Mesodermal cell (in vitro differentiated cells): Measurements from ENCODE around the gene HIBADH.

Experiments used
- H3K27ac ChIP-seq: 2 replicates; pipeline ENCODE4 v1.7.0; 2013; ENCODE audit warnings: mild to moderate bottlenecking, low read depth, low read length, moderate library complexity; ENCODE audit not compliant: severe bottlenecking
- H3K36me3 ChIP-seq: 2 replicates; pipeline ENCODE4 v1.7.1; 2013; ENCODE audit warnings: mild to moderate bottlenecking, low read length, moderate library complexity; ENCODE audit not compliant: control insufficient read depth, insufficient read depth
- H3K4me1 ChIP-seq: one replicate; pipeline ENCODE4 v1.7.1; 2013; ENCODE audit warnings: mild to moderate bottlenecking, low read length; ENCODE audit not compliant: insufficient read depth, control insufficient read depth, poor library complexity, severe bottlenecking
- H3K4me3 ChIP-seq: 2 replicates; pipeline ENCODE4 v1.7.0; 2013; ENCODE audit warnings: low read length, control low read depth, mild to moderate bottlenecking; ENCODE audit not compliant: insufficient read depth, poor library complexity, severe bottlenecking; ENCODE audit errors: extremely low read depth
- H3K9me3 ChIP-seq: 2 replicates; pipeline ENCODE4 v1.7.1; 2013; ENCODE audit warnings: mild to moderate bottlenecking, low read length, moderate library complexity; ENCODE audit not compliant: control insufficient read depth
- WGBS, 2 experiments: methylation state at CpG; one replicate each; pipeline ENCODE4 v1.1.5; 2013; ENCODE audit warnings: missing lambda C conversion rate in 2 of 2; ENCODE audit not compliant: insufficient coverage in 2 of 2; 5-methylcytosine and 5-hydroxymethylcytosine counted together

Gene HIBADH

DNA sequence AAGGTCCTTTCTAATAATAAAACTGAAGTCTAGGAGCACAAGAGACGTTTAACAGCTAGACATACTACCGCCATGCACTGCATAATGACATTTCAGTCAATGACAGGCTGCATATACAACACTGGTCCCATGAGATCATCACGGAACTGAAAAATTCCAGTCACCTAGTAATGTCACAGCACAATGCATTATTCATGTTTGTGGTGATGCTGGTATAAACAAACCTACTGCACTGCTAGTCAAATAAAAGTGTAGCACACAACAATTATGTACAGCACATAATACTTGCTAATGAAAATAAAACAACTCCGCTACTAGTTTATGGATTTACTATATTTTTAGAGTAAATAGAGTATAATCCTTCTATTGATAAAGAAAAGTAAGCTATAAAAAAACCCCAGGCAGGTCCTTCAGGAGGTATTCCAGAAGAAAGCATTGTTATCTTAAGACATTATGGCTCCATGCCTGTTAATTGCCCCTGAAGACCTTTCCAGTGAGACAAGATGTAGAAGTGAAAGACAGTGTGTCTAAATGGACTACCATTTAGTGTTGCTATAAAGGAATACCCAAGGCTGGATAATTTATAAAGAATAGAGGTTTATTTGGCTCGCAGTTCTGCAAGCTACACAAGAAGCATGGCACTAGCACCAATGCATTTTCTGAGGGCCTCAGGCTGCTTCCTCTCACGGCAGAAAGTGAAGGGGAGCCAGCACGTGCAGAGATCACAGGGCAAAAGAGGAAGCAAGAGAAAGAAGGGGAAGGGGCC lies 47.1 kb downstream of the HIBADH start:
- H3K36me3 ChIP-seq, result peaks cover 41% of the 10 kb centered on the region
- no peaks in the 10 kb centered on the region for H3K4me1 ChIP-seq
- peaks cover 22% of the 10 kb centered on the region for H3K9me3 ChIP-seq
- H3K27ac ChIP-seq, result no peak overlapping the region
- no peak overlapping the region for H3K4me3 ChIP-seq
- WGBS, 2 experiments, result 91 to 100% methylated on average over 3 to 4 of the region's 7 CpGs

- Histone ChIP-seq H3K27ac (no peak overlapping the region), H3K9me3 (peaks cover 14% of the 10 kb centered on the region), H3K4me1 (no peaks in the 10 kb centered on the region), H3K4me3 (no peak overlapping the region), H3K36me3 (peaks cover 35% of the 10 kb centered on the region)
- no CpG with 5 or more reads among the region's 2 CpGs for WGBS, 2 experiments
Observed at GRCh38 chr7:27614095-27614494, 48.6 kb downstream of the HIBADH start.

DNA sequence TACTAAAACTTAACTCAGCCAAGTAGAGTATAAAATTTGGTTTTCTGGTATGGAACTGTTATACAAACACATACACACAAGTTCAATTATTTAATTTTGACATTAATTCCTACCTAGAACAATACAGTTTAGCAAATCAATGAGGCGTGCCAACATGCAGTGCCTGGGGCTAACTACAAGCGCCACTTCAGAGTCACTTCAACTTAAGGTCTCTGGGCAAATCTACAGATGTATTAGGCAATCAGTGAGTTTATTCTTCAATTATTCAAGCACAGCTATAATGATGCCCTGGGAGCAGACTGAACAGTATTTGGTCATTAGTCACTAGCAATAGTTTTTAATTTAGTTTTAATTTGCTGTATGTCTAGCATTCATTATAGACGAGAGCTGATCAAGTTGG lies 51.6 kb downstream of the HIBADH start:
- H3K4me3 ChIP-seq, result no peak overlapping the region
- H3K9me3 ChIP-seq, result no peaks in the 10 kb centered on the region
- 100% methylated on average over 2 of the region's 3 CpGs; no CpG with 5 or more reads in 1 of the 2 experiments for WGBS, 2 experiments
- H3K4me1 ChIP-seq, result peaks cover 18% of the 10 kb centered on the region
- no peak overlapping the region for H3K27ac ChIP-seq
- peaks cover 11% of the 10 kb centered on the region for H3K36me3 ChIP-seq

- peaks cover 25% of the 10 kb centered on the region for H3K4me1 ChIP-seq
- H3K4me3 ChIP-seq, result no peak overlapping the region
- no peaks in the 10 kb centered on the region for H3K36me3 ChIP-seq
- H3K27ac ChIP-seq, result no peak overlapping the region
- no peaks in the 10 kb centered on the region for H3K9me3 ChIP-seq
- WGBS, 2 experiments, result no CpG with 5 or more reads among the region's 1 CpG
Observed at GRCh38 chr7:27608776-27609495, 53.7 kb downstream of the HIBADH start.

GRCh38 chr7:27607210-27607606 lies 55.5 kb downstream of the HIBADH start:
- H3K4me1 ChIP-seq, result peaks cover 33% of the 10 kb centered on the region
- H3K27ac ChIP-seq, result no peak overlapping the region
- WGBS, 2 experiments, result 91 to 95% methylated on average over 8 to 10 of the region's 11 CpGs

GRCh38 chr7:27606270-27607209 lies 56.1 kb downstream of the HIBADH start:
- Histone ChIP-seq H3K27ac (peak overlapping the region; percentile 68), H3K4me1 (peaks cover 37% of the 10 kb centered on the region), H3K36me3 (no peaks in the 10 kb centered on the region), H3K9me3 (no peaks in the 10 kb centered on the region), H3K4me3 (no peak overlapping the region)
- 33 to 100% methylated on average over 1 of the region's 4 CpGs for WGBS, 2 experiments

More at GRCh38 chr7:27607210-27607606, 55.5 kb downstream of the HIBADH start:
- no peak overlapping the region for H3K4me3 ChIP-seq
- no peaks in the 10 kb centered on the region for H3K9me3 ChIP-seq
- no peaks in the 10 kb centered on the region for H3K36me3 ChIP-seq

DNA sequence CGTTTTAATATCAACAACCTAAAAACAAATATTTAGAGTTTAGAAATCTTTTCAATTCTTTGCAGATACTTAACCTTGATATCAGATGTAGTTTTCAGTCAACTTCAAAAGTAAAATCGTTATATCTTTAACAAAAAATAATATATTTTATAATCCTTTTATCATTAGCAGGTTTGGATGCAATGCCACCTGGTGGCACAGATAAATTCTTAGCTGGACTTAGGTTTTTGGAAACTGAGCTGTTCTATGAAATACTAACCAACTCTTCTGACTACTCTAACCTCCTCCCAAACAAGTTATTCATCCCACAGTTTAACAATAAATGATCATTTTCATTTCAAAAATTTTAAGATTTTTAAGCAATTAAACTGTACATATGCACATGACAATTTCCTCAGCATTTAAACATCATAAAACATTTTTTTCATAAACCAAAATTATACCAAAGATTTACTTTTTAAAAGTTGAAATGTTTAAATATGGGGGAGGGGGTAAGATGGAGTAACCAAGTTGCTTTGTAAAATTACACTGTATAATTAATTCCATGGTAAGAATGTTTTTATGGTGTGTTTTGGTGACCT lies 56.9 kb downstream of the HIBADH start:
- no peaks in the 10 kb centered on the region for H3K36me3 ChIP-seq
- no peaks in the 10 kb centered on the region for H3K9me3 ChIP-seq
- no CpG with 5 or more reads among the region's 2 CpGs for WGBS, 2 experiments
- H3K4me1 ChIP-seq, result peaks cover 37% of the 10 kb centered on the region
- H3K4me3 ChIP-seq, result no peak overlapping the region
- peak overlapping the region; percentile 68 for H3K27ac ChIP-seq

DNA sequence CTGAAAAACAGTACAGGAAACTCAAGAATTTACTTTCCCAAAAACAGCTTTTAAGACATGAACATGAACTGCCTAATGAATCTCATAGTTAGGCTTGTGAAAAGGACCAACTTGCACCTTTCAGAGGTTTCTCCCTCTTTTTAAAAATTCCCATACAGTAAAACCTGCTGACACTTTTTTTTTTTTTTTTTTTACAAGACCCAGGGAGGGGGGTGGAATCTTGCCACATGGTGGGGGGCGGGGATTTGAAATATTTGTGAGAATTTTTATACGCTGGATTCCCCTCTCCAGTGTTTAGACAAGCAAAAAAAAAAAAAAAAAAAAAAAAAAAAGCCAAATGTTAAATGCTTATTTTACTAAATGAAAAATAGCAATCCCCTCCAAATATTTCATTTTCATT lies 57.4 kb downstream of the HIBADH start:
- no peaks in the 10 kb centered on the region for H3K9me3 ChIP-seq
- H3K27ac ChIP-seq, result peak overlapping the region; percentile 10
- no peaks in the 10 kb centered on the region for H3K36me3 ChIP-seq
- H3K4me3 ChIP-seq, result no peak overlapping the region
- no CpG with 5 or more reads among the region's 2 CpGs for WGBS, 2 experiments
- peaks cover 37% of the 10 kb centered on the region for H3K4me1 ChIP-seq

DNA sequence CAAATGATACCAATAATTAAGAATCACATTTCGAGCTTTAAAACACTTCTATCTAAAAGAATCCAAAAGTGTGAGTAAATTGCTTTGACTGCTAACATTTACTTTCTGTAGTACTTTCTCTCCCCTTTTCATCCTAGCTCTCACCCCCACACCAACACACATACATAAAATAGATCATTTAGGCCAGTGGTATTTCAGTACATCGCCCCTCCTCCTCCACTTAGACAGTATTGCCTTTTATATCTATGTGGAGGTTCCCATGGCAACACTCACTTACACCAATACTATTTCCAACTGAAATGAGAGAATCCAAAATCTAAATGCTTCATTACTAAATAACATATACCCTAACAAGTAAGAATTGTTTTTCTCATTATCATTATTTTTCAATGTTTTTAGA lies 58.9 kb downstream of the HIBADH start:
- no peak overlapping the region for H3K27ac ChIP-seq
- H3K36me3 ChIP-seq, result no peaks in the 10 kb centered on the region
- H3K9me3 ChIP-seq, result no peaks in the 10 kb centered on the region
- H3K4me3 ChIP-seq, result no peak overlapping the region
- 0 to 51% methylated on average over 1 to 2 of the region's 2 CpGs for WGBS, 2 experiments
- H3K4me1 ChIP-seq, result peaks cover 37% of the 10 kb centered on the region

GRCh38 chr7:27602766-27603165 lies 59.9 kb downstream of the HIBADH start:
- H3K36me3 ChIP-seq, result no peaks in the 10 kb centered on the region
- H3K4me1 ChIP-seq, result peaks cover 29% of the 10 kb centered on the region
- 4 to 8% methylated on average over 2 to 3 of the region's 4 CpGs for WGBS, 2 experiments
- peak overlapping the region; percentile 4 for H3K27ac ChIP-seq
- H3K9me3 ChIP-seq, result no peaks in the 10 kb centered on the region
- peak overlapping the region; percentile 12 for H3K4me3 ChIP-seq
